GM18868 (cell line): ENCODE data around the gene KCNJ5.
A peak's percentile ranks its signal among the peaks of the same experiment; 100 is the strongest.

ENCODE experiments used
- ATAC-seq: cut with Tn5 transposase; IDR thresholded peaks from one replicate; pipeline ENCODE4 v1.9.1; 2021; ENCODE audit warnings: mild to moderate bottlenecking, moderate library complexity; ENCODE audit not compliant: unreplicated experiment

The KCNJ5 gene

GRCh38 chr11:128909438-128910125 lies 18.4 kb downstream of the KCNJ5 start:
- ATAC-seq = no peak

GRCh38 chr11:128910576-128910975 lies 19.4 kb downstream of the KCNJ5 start:
- no peak for ATAC-seq

- ATAC-seq = no peak
Observed at GRCh38 chr11:128911239-128911638, 20.1 kb downstream of the KCNJ5 start.

GRCh38 chr11:128911701-128912100 lies 20.5 kb downstream of the KCNJ5 start:
- ATAC-seq = no peak

- ATAC-seq = no peak
Observed at GRCh38 chr11:128913806-128914205, 22.6 kb downstream of the KCNJ5 start.

GRCh38 chr11:128914216-128915148 lies 23.3 kb downstream of the KCNJ5 start:
- no peak for ATAC-seq

- ATAC-seq = no peak
Observed at GRCh38 chr11:128915149-128915521, 24.0 kb downstream of the KCNJ5 start.

- no peak for ATAC-seq
Observed at GRCh38 chr11:128916037-128916572, 24.9 kb downstream of the KCNJ5 start.

GRCh38 chr11:128916681-128917080 lies 25.5 kb downstream of the KCNJ5 start:
- ATAC-seq = no peak

GRCh38 chr11:128917144-128917724 lies 26.1 kb downstream of the KCNJ5 start:
- ATAC-seq = peak; percentile 78

- ATAC-seq = peak; percentile 45
Observed at GRCh38 chr11:128919216-128919615, 28.1 kb downstream of the KCNJ5 start.

- peak; percentile 2 for ATAC-seq
Observed at GRCh38 chr11:128919635-128920034, 28.5 kb downstream of the KCNJ5 start.

GRCh38 chr11:128920666-128921065 lies 29.5 kb downstream of the KCNJ5 start:
- ATAC-seq = no peak

- ATAC-seq = no peak
Observed at GRCh38 chr11:128921793-128922192, 30.6 kb downstream of the KCNJ5 start.

GRCh38 chr11:128924104-128924503 lies 32.9 kb downstream of the KCNJ5 start:
- no peak for ATAC-seq

GRCh38 chr11:128924510-128925249 lies 33.5 kb downstream of the KCNJ5 start:
- ATAC-seq = no peak

- ATAC-seq = no peak
Observed at GRCh38 chr11:128925250-128925600, 34.1 kb downstream of the KCNJ5 start.

- no peak for ATAC-seq
Observed at GRCh38 chr11:128926000-128926399, 34.8 kb downstream of the KCNJ5 start.

- ATAC-seq = no peak
Observed at GRCh38 chr11:128926437-128927107, 35.4 kb downstream of the KCNJ5 start.

GRCh38 chr11:128927108-128927461 lies 35.9 kb downstream of the KCNJ5 start:
- no peak for ATAC-seq
